Peyer's patch (tissue), 4 donors: ENCODE measurements around the gene IRF5.

Source experiments
- CTCF ChIP-seq, 6 experiments: fragments of 450-650 bp in 4 of 6; fragments of 200-600 bp in 2 of 6; sonication (generic) in 1 of 6; IDR thresholded peaks; one replicate each; pipeline ENCODE4 v1.5.1; 2017 to 2019; ENCODE audit warnings: antibody characterized with exemption in 6 of 6, mild to moderate bottlenecking in 3 of 6, moderate library complexity in 1 of 6
- POLR2A ChIP-seq, 2 donors: fragments of 450-650 bp; IDR thresholded peaks; one replicate each; pipeline ENCODE4 v1.5.1; 2017; ENCODE audit warnings: antibody characterized with exemption in 2 of 2, mild to moderate bottlenecking in 2 of 2, moderate library complexity in 2 of 2

GRCh38 chr7:128889121-128889520 lies 48.6 kb upstream of the IRF5 start:
- no peak for TF ChIP-seq POLR2A (IDR thresholded peaks at IDR 0.05)
- TF ChIP-seq CTCF (IDR thresholded peaks at IDR 0.05) = no peak
